H1 (cell line): ENCODE results near the gene CACNA2D3. TPM values are rescaled to one million over a fixed set of nuclear protein-coding genes. Genes with fewer than 3 reads are reported as not detected.

Source experiments
- RBBP5 ChIP-seq: IDR thresholded peaks from 2 replicates; pipeline ENCODE4 v1.7.1; 2012; ENCODE audit warnings: low read depth, mild to moderate bottlenecking, inconsistent platforms, low read length, moderate library complexity, borderline replicate concordance
- polyA plus RNA-seq, 7 experiments: library from polyadenylated mRNA; depleted of rRNA in 3 of 7; stranded (reverse) in 5 of 7; unstranded in 2 of 7; fragments of >200 nt in 5 of 7; fragments of 200-250 nt in 2 of 7; gene quantifications; 1 replicate in 5 of 7; 2 replicates in 1 of 7; 4 replicates in 1 of 7; pipeline versions ENCODE4 v1.2.1 to v1.2.3, GENCODE V29; 2011 to 2013; ENCODE audit warnings: missing spikeins in 2 of 7, mixed read lengths in 2 of 7
- total RNA-seq: library from RNA; stranded (reverse); fragmentation: NEBNext Ultra II Directional; extraction: Animal tissue kit (Norgen Biotek cat#: 25700); gene quantifications from 2 replicates; pipeline ENCODE4 v1.2.1, GENCODE V29; 2021

The CACNA2D3 gene
- total and polyA plus RNA-seq, 2 of the 8 experiments (the other 6 are each of a cell fraction or from before 2014, with no cell fraction given), result 1.5 to 1.8 TPM

- TF ChIP-seq RBBP5, result no peak
- TF ChIP-seq, all 59 proteins: peak for 0
These were observed 696.1 kb downstream of the CACNA2D3 start (continued) for GRCh38 chr3:54818486-54818885.
